ENCODE results near the gene MAGEC1.
"Not testable (repeated sequence)": the region's sequence is repeated elsewhere in the genome, so short reads cannot be mapped to it uniquely, and the experiment has no call there.

The MAGEC1 gene

GRCh38 chrX:141903400-141904155 lies at the start of gene MAGEC1:
Gene MAGEC1, plus strand, starts transcription at chrX:141903894. Its CDS starts 1,179 bp downstream, at chrX:141905073.
- no peak for DNase-seq

GRCh38 chrX:141857479-141857878 lies 46.2 kb upstream of the MAGEC1 start:
- DNase-seq: no peak

GRCh38 chrX:141879616-141880015 lies 24.1 kb upstream of the MAGEC1 start:
- no peak for DNase-seq

- not testable (repeated sequence) for DNase-seq
These were observed 14.9 kb upstream of the MAGEC1 start for GRCh38 chrX:141888811-141889210.

- no peak for DNase-seq
These were observed 9.0 kb upstream of the MAGEC1 start for GRCh38 chrX:141894733-141895132.

- no peak for DNase-seq
These were observed 6.0 kb upstream of the MAGEC1 start for GRCh38 chrX:141897690-141898089.

GRCh38 chrX:141902366-141902765 lies 1.3 kb upstream of the MAGEC1 start:
- DNase-seq: no peak

- no peak for DNase-seq
These were observed 568 bp downstream of the MAGEC1 start for GRCh38 chrX:141904262-141904661.

- DNase-seq: no peak
These were observed 14.1 kb downstream of the MAGEC1 start for GRCh38 chrX:141917801-141918200.

- no peak for DNase-seq
These were observed 20.6 kb downstream of the MAGEC1 start for GRCh38 chrX:141924293-141924692.

- DNase-seq: no peak
These were observed 24.7 kb downstream of the MAGEC1 start for GRCh38 chrX:141928432-141928831.

GRCh38 chrX:141934059-141934641 lies 30.5 kb downstream of the MAGEC1 start:
- DNase-seq: no peak

- no peak for DNase-seq
These were observed 32.0 kb downstream of the MAGEC1 start for GRCh38 chrX:141935645-141936044.

GRCh38 chrX:141936080-141936479 lies 32.4 kb downstream of the MAGEC1 start:
- no peak for DNase-seq

GRCh38 chrX:141941234-141941633 lies 37.5 kb downstream of the MAGEC1 start:
- no peak for DNase-seq

- DNase-seq: no peak
These were observed 41.7 kb downstream of the MAGEC1 start for GRCh38 chrX:141945426-141945825.

GRCh38 chrX:141947350-141947749 lies 43.7 kb downstream of the MAGEC1 start:
- DNase-seq: no peak

- no peak for DNase-seq
These were observed 48.9 kb downstream of the MAGEC1 start for GRCh38 chrX:141952603-141953002.

GRCh38 chrX:141958675-141959074 lies 55.0 kb downstream of the MAGEC1 start:
- no peak for DNase-seq
